Activated B cell treated with CpG ODN at 0.5 μM for 24 hours (primary cell): ENCODE results near the gene NECTIN3. TPM values are rescaled to one million over a fixed set of nuclear protein-coding genes. Genes with fewer than 3 reads are reported as not detected.

ENCODE experiments used
- ATAC-seq: fragments of 200-7000 bp; cut with Tn5 transposase; one replicate; pipeline ENCODE4 v1.10.0; 2021; ENCODE audit warnings: low read depth, mild to moderate bottlenecking, moderate library complexity
- CTCF ChIA-PET: fragments of 350-600 bp; sonication (Branson Sonifier 250); formaldehyde crosslinking; loops from one replicate; lab custom pipeline; 2021; ENCODE audit warnings: antibody characterized with exemption; lab: Charles Lee
- POLR2A ChIA-PET: fragments of 350-600 bp; sonication (Branson Sonifier 250); formaldehyde crosslinking; loops from one replicate; lab custom pipeline; 2021; ENCODE audit warnings: antibody characterized with exemption; lab: Charles Lee
- DNase-seq: peaks from one replicate; pipeline ENCODE4 v3.0.0; 2022
- H3K27ac Mint-ChIP-seq: one replicate; pipeline ENCODE4 v1.8.0; 2020; ENCODE audit warnings: mixed read lengths
- H3K27me3 Mint-ChIP-seq: one replicate; pipeline ENCODE4 v1.8.0; 2021; ENCODE audit warnings: mixed read lengths
- H3K36me3 Mint-ChIP-seq: one replicate; pipeline ENCODE4 v1.8.0; 2021; ENCODE audit warnings: low read depth, mixed read lengths
- H3K4me1 Mint-ChIP-seq: one replicate; pipeline ENCODE4 v1.8.0; 2021; ENCODE audit warnings: mixed read lengths
- H3K4me3 Mint-ChIP-seq: one replicate; pipeline ENCODE4 v1.8.0; 2020; ENCODE audit warnings: mild to moderate bottlenecking, mixed read lengths
- H3K9me3 Mint-ChIP-seq: one replicate; pipeline ENCODE4 v1.8.0; 2020; ENCODE audit warnings: mixed read lengths
- CTCF ChIP-seq: fragments of 200-600 bp; IDR thresholded peaks from one replicate; pipeline ENCODE4 v1.8.0; 2022; ENCODE audit warnings: antibody characterized with exemption, mild to moderate bottlenecking
- intact Hi-C: fragments of 100-400 bp; cut with micrococcal nuclease; formaldehyde crosslinking; loops from one replicate; pipeline ENCODE4 v1.15.1; 2024
- total RNA-seq: library from RNA; stranded (reverse); gene quantifications from 2 replicates; pipeline ENCODE4 v1.2.3, GENCODE V29; 2022

NECTIN3 gene
- total RNA-seq, 1 donor from 2014 or later = 0.71 TPM

- no peaks in the 10 kb centered on the region for H3K4me1 Mint-ChIP-seq
- ChIA-PET CTCF (interaction anchor here (1.3 kb wide), 1 partner anchor 766 kb away, joined by 4 read pairs; no protein-coding TSS in a partner anchor), POLR2A (interaction anchor here (0.7 kb wide), 2 partner anchors 435 to 610 kb away, joined by 3 to 5 read pairs; no protein-coding TSS in a partner anchor)
- intact Hi-C loops = loop anchor here (2.0 kb wide), 1 partner anchor 766 kb away; no protein-coding TSS in a partner anchor
- peaks cover 9% of the 10 kb centered on the region for H3K27me3 Mint-ChIP-seq
- no peak overlapping the region for H3K4me3 Mint-ChIP-seq
- DNase-seq (no peak), ATAC-seq (no peak)
- no peak overlapping the region for H3K27ac Mint-ChIP-seq
- no peaks in the 10 kb centered on the region for H3K9me3 Mint-ChIP-seq
- no peaks in the 10 kb centered on the region for H3K36me3 Mint-ChIP-seq
- no peak for TF ChIP-seq CTCF
Observed at GRCh38 chr3:111080413-111080812, 8.8 kb downstream of the NECTIN3 start.

GRCh38 chr3:111081008-111081545 lies 9.5 kb downstream of the NECTIN3 start:
- TF ChIP-seq CTCF = no peak
- ChIA-PET CTCF (interaction anchor here (1.3 kb wide), 1 partner anchor 767 kb away, joined by 4 read pairs; no protein-coding TSS in a partner anchor), POLR2A (no interaction called here)
- Mint-ChIP-seq H3K27me3 (peaks cover 6% of the 10 kb centered on the region), H3K36me3 (no peaks in the 10 kb centered on the region), H3K4me3 (no peak overlapping the region), H3K9me3 (no peaks in the 10 kb centered on the region), H3K4me1 (no peaks in the 10 kb centered on the region), H3K27ac (no peak overlapping the region)
- ATAC-seq = no peak
- no peak for DNase-seq
- intact Hi-C loops = loop anchor here (2.0 kb wide), 1 partner anchor 766 kb away; no protein-coding TSS in a partner anchor

- H3K27ac Mint-ChIP-seq = no peak overlapping the region
- H3K4me3 Mint-ChIP-seq = no peak overlapping the region
- CTCF ChIA-PET = no interaction called here
- no peaks in the 10 kb centered on the region for H3K36me3 Mint-ChIP-seq
- no peak for TF ChIP-seq CTCF
- POLR2A ChIA-PET = no interaction called here
- ATAC-seq (no peak), DNase-seq (no peak)
- no peaks in the 10 kb centered on the region for H3K27me3 Mint-ChIP-seq
- H3K9me3 Mint-ChIP-seq = no peaks in the 10 kb centered on the region
- intact Hi-C loops = no loop called here
- no peaks in the 10 kb centered on the region for H3K4me1 Mint-ChIP-seq
Observed at GRCh38 chr3:111084911-111085310, 13.3 kb downstream of the NECTIN3 start.

GRCh38 chr3:111087924-111088469 lies 16.4 kb downstream of the NECTIN3 start:
- Mint-ChIP-seq H3K27me3 (no peaks in the 10 kb centered on the region), H3K9me3 (no peaks in the 10 kb centered on the region), H3K36me3 (no peaks in the 10 kb centered on the region), H3K27ac (no peak overlapping the region), H3K4me3 (no peak overlapping the region), H3K4me1 (no peaks in the 10 kb centered on the region)
- intact Hi-C loops = no loop called here
- POLR2A ChIA-PET = no interaction called here
- CTCF ChIA-PET = no interaction called here
- no peak for ATAC-seq
- DNase-seq = no peak
- TF ChIP-seq CTCF = no peak

- CTCF ChIA-PET = no interaction called here
- ATAC-seq (no peak), DNase-seq (no peak)
- intact Hi-C loops = no loop called here
- H3K27me3 Mint-ChIP-seq = peaks cover 7% of the 10 kb centered on the region
- H3K27ac Mint-ChIP-seq = no peak overlapping the region
- TF ChIP-seq CTCF = no peak
- H3K4me3 Mint-ChIP-seq = no peak overlapping the region
- H3K4me1 Mint-ChIP-seq = no peaks in the 10 kb centered on the region
- H3K9me3 Mint-ChIP-seq = no peaks in the 10 kb centered on the region
- POLR2A ChIA-PET = no interaction called here
- no peaks in the 10 kb centered on the region for H3K36me3 Mint-ChIP-seq
Observed at GRCh38 chr3:111096487-111097209, 25.0 kb downstream of the NECTIN3 start.
